GDM1 (cell line): ENCODE measurements around the gene CASP10.
"Not testable (repeated sequence)": the region's sequence is repeated elsewhere in the genome, so short reads cannot be mapped to it uniquely, and the experiment has no call there.

Experiments
- DNase-seq: peaks from one replicate; lab custom pipeline; 2025; lab: John Stamatoyannopoulos, UW

CASP10 gene

GRCh38 chr2:201233192-201233811 is 50.4 kb downstream of the CASP10 start:
- DNase-seq: peak; percentile 81

GRCh38 chr2:201233812-201234662 is 51.1 kb downstream of the CASP10 start:
- no peak for DNase-seq

GRCh38 chr2:201234663-201235135 is 51.8 kb downstream of the CASP10 start:
- DNase-seq: no peak

- DNase-seq: peak; percentile 12
Measured at GRCh38 chr2:201235860-201236811, 53.2 kb downstream of the CASP10 start.

GRCh38 chr2:201237486-201238123 is 54.7 kb downstream of the CASP10 start:
- DNase-seq: peak; percentile 38

GRCh38 chr2:201239167-201239935 is 56.4 kb downstream of the CASP10 start:
- DNase-seq: not testable (repeated sequence)

GRCh38 chr2:201242571-201243277 is 59.8 kb downstream of the CASP10 start:
- no peak for DNase-seq

- DNase-seq: no peak
Measured at GRCh38 chr2:201244829-201245228, 61.9 kb downstream of the CASP10 start.

- DNase-seq: no peak
Measured at GRCh38 chr2:201246280-201246679, 63.3 kb downstream of the CASP10 start.

GRCh38 chr2:201248288-201248844 is 65.4 kb downstream of the CASP10 start:
- no peak for DNase-seq

- no peak for DNase-seq
Measured at GRCh38 chr2:201249889-201250288, 66.9 kb downstream of the CASP10 start.

- DNase-seq: no peak
Measured at GRCh38 chr2:201250741-201251140, 67.8 kb downstream of the CASP10 start.

- DNase-seq: no peak
Measured at GRCh38 chr2:201254081-201254730, 71.3 kb downstream of the CASP10 start.

- DNase-seq: no peak
Measured at GRCh38 chr2:201255408-201256033, 72.6 kb downstream of the CASP10 start.

GRCh38 chr2:201256082-201256481 is 73.1 kb downstream of the CASP10 start:
- no peak for DNase-seq

GRCh38 chr2:201257381-201257955 is 74.5 kb downstream of the CASP10 start:
- peak; percentile 74 for DNase-seq

GRCh38 chr2:201257956-201258665 is 75.2 kb downstream of the CASP10 start:
- peak; percentile 88 for DNase-seq
